ENCODE measurements around the gene GLRB.

- TF ChIP-seq CTCF (IDR thresholded peaks at IDR 0.05) = no peak
- no peak for TF ChIP-seq POLR2A (IDR thresholded peaks at IDR 0.05)
Measured at GRCh38 chr4:157143369-157143768, 67.4 kb downstream of the GLRB start.

All from heart left ventricle (tissue), 13 donors.